Measurements from ENCODE around the gene SGF29. TPM values are rescaled to one million over a fixed set of nuclear protein-coding genes. Genes with fewer than 3 reads are reported as not detected.

Gene SGF29
- polyA plus RNA-seq, 1 donor (not counting 4 experiments of a cell fraction or from before 2014, with no cell fraction given) = 3.0 TPM

DNA sequence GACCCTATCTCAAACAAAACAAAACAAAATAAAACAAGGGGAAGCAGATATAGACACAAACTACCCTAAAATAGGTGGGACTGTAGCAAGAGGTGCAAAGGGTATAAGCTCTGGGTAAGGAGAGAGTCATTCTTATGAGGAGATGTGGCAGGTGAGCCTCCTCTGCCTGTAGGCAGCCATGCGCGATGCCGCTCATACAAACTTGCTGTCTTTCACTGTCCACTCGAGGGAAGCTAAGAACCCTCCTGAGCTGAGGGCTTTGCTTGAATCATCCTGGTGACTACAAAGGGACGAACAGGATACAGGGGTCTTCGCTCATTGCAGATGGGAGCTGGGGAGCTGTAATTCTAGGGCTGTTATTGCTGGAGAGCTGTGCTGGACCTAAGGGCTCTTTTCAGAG lies 32.3 kb upstream of the SGF29 start:
- no peak overlapping the region for H3K4me2 ChIP-seq (ENCODE audit: control insufficient read depth, extremely low read depth, insufficient read depth, low read depth, low read length)
- H3K27ac ChIP-seq (ENCODE audit: control insufficient read depth, insufficient read depth, low read length) = no peak overlapping the region
- H3K36me3 ChIP-seq (ENCODE audit: control insufficient read depth in 2 of 2, extremely low read depth in 1 of 2, insufficient read depth in 2 of 2, low read length in 2 of 2) = no peaks in the 10 kb centered on the region
- no peaks in the 10 kb centered on the region for H4K20me1 ChIP-seq (ENCODE audit: control insufficient read depth, extremely low read depth, insufficient read depth, low read length)
- dilution Hi-C loops (cut with MboI; ENCODE audit: extremely low pct_ligation_motif_present, low sequenced_read_pairs) = no loop called here
- no peaks in the 10 kb centered on the region for H3K9me3 ChIP-seq (ENCODE audit: control insufficient read depth, low read depth, low read length)
- no peak for DNase-seq (ENCODE audit: low read depth, low spot score)
- no peak overlapping the region for H2AFZ ChIP-seq (ENCODE audit: control insufficient read depth, low read length)
- no peaks in the 10 kb centered on the region for H3K79me2 ChIP-seq (ENCODE audit: control insufficient read depth, insufficient read depth, low read length)
- H3K4me1 ChIP-seq (ENCODE audit: control insufficient read depth, extremely low read depth, insufficient read depth, low read length) = no peaks in the 10 kb centered on the region
- no peak overlapping the region for H3K4me3 ChIP-seq (ENCODE audit: control insufficient read depth in 2 of 3, extremely low read depth in 1 of 3, insufficient read depth in 2 of 3, low read depth in 1 of 3, low read length in 3 of 3)
- no peak overlapping the region for H3K9ac ChIP-seq (ENCODE audit: control insufficient read depth, extremely low read depth, insufficient read depth, low read length)
- no peaks in the 10 kb centered on the region for H3K27me3 ChIP-seq (ENCODE audit: control insufficient read depth, extremely low read depth, insufficient read depth, low read length)
- FAIRE-seq = no peak
- H3K9me1 ChIP-seq (ENCODE audit: control insufficient read depth, extremely low read depth, insufficient read depth, low read length) = no peaks in the 10 kb centered on the region
- TF ChIP-seq, protein P1, sequence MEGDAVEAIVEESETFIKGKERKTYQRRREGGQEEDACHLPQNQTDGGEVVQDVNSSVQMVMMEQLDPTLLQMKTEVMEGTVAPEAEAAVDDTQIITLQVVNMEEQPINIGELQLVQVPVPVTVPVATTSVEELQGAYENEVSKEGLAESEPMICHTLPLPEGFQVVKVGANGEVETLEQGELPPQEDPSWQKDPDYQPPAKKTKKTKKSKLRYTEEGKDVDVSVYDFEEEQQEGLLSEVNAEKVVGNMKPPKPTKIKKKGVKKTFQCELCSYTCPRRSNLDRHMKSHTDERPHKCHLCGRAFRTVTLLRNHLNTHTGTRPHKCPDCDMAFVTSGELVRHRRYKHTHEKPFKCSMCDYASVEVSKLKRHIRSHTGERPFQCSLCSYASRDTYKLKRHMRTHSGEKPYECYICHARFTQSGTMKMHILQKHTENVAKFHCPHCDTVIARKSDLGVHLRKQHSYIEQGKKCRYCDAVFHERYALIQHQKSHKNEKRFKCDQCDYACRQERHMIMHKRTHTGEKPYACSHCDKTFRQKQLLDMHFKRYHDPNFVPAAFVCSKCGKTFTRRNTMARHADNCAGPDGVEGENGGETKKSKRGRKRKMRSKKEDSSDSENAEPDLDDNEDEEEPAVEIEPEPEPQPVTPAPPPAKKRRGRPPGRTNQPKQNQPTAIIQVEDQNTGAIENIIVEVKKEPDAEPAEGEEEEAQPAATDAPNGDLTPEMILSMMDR (optimal IDR thresholded peaks at IDR 0.05 in 1 of 3, IDR thresholded peaks at IDR 0.05 in 1 of 3, conservative IDR thresholded peaks at IDR 0.05 in 1 of 3; ENCODE audit: extremely low read depth in 1 of 3, insufficient read depth in 2 of 3, low read length in 3 of 3) = no peak
- no peak for TF ChIP-seq EZH2 (IDR thresholded peaks at IDR 0.05; ENCODE audit: low read length)

DNA sequence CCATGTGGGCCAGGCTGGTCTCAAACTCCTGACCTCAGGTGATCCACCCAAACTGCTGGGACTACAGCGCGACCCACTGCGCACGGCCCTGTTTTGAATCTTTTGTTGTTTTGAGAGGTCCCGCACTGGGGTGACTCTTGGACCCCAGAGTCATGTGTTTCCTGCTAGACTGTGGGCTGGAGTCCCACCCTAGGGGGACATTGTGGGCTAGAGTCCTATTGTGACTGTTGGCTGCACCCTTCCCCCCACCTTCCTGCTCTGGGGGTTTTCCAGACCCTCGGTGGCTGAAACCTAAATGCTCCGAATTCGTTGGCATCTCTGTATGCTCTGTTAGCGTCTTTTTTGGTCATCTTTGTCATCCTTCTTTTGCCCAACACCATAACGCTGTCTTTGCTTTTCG lies 30.9 kb upstream of the SGF29 start:
- Histone ChIP-seq H3K4me3 (ENCODE audit: control insufficient read depth in 2 of 3, extremely low read depth in 1 of 3, insufficient read depth in 2 of 3, low read depth in 1 of 3, low read length in 3 of 3) (no peak overlapping the region), H3K79me2 (ENCODE audit: control insufficient read depth, insufficient read depth, low read length) (no peaks in the 10 kb centered on the region), H4K20me1 (ENCODE audit: control insufficient read depth, extremely low read depth, insufficient read depth, low read length) (no peaks in the 10 kb centered on the region), H3K4me1 (ENCODE audit: control insufficient read depth, extremely low read depth, insufficient read depth, low read length) (no peaks in the 10 kb centered on the region), H3K9me1 (ENCODE audit: control insufficient read depth, extremely low read depth, insufficient read depth, low read length) (no peaks in the 10 kb centered on the region), H3K9me3 (ENCODE audit: control insufficient read depth, low read depth, low read length) (no peaks in the 10 kb centered on the region), H2AFZ (ENCODE audit: control insufficient read depth, low read length) (no peak overlapping the region), H3K4me2 (ENCODE audit: control insufficient read depth, extremely low read depth, insufficient read depth, low read depth, low read length) (no peak overlapping the region), H3K27me3 (ENCODE audit: control insufficient read depth, extremely low read depth, insufficient read depth, low read length) (no peaks in the 10 kb centered on the region), H3K36me3 (ENCODE audit: control insufficient read depth in 2 of 2, extremely low read depth in 1 of 2, insufficient read depth in 2 of 2, low read length in 2 of 2) (no peaks in the 10 kb centered on the region), H3K9ac (ENCODE audit: control insufficient read depth, extremely low read depth, insufficient read depth, low read length) (no peak overlapping the region), H3K27ac (ENCODE audit: control insufficient read depth, insufficient read depth, low read length) (no peak overlapping the region)
- DNase-seq (ENCODE audit: low read depth, low spot score) (no peak), FAIRE-seq (no peak)
- no peak for TF ChIP-seq EZH2 (IDR thresholded peaks at IDR 0.05; ENCODE audit: low read length)
- TF ChIP-seq, protein P1 (optimal IDR thresholded peaks at IDR 0.05 in 1 of 3, IDR thresholded peaks at IDR 0.05 in 1 of 3, conservative IDR thresholded peaks at IDR 0.05 in 1 of 3; ENCODE audit: extremely low read depth in 1 of 3, insufficient read depth in 2 of 3, low read length in 3 of 3) = no peak
- dilution Hi-C loops (cut with MboI; ENCODE audit: extremely low pct_ligation_motif_present, low sequenced_read_pairs) = no loop called here
